ENCODE measurements around the gene ABHD2.

DNA sequence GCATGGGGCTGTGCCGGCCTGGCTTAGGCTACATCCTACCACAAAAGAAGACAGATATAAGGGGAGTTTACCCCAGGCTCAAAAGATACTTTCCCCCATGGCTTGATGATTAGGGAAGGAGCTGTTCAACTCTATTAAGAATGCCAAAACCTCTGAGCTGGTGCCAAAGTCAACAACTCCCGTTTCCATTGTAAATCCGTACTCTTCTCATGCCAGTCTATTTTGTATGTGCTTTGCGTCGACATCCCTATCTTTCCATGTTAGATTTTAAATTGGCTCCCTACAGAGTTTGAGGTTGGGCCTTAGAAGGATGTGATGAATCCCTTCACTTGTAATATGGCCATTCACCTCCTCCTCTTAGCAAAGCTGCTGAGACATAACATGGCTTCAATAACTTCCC, 86.2 kb downstream of the ABHD2 start:
- TF ChIP-seq, protein P1, sequence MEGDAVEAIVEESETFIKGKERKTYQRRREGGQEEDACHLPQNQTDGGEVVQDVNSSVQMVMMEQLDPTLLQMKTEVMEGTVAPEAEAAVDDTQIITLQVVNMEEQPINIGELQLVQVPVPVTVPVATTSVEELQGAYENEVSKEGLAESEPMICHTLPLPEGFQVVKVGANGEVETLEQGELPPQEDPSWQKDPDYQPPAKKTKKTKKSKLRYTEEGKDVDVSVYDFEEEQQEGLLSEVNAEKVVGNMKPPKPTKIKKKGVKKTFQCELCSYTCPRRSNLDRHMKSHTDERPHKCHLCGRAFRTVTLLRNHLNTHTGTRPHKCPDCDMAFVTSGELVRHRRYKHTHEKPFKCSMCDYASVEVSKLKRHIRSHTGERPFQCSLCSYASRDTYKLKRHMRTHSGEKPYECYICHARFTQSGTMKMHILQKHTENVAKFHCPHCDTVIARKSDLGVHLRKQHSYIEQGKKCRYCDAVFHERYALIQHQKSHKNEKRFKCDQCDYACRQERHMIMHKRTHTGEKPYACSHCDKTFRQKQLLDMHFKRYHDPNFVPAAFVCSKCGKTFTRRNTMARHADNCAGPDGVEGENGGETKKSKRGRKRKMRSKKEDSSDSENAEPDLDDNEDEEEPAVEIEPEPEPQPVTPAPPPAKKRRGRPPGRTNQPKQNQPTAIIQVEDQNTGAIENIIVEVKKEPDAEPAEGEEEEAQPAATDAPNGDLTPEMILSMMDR (IDR thresholded peaks at IDR 0.05; ENCODE audit: low read depth, low read length, poor library complexity, severe bottlenecking), result no peak
- no peak for TF ChIP-seq EZH2phosphoT487 (IDR thresholded peaks at IDR 0.05; ENCODE audit: borderline replicate concordance, low read length)

Measured in DOHH2 (cell line).